GM12801 (cell line): ENCODE results near the gene FOXN1.

Source experiments
- CTCF ChIP-seq: IDR thresholded peaks from one replicate; pipeline ENCODE4 v1.5.1; 2011; ENCODE audit warnings: control low read depth; ENCODE audit not compliant: insufficient read length; ENCODE audit errors: extremely low read depth

The FOXN1 gene

GRCh38 chr17:28541439-28541838 lies 35.3 kb downstream of the FOXN1 start:
- TF ChIP-seq CTCF, result no peak

- TF ChIP-seq CTCF, result no peak
Measured at GRCh38 chr17:28544402-28545140, 38.4 kb downstream of the FOXN1 start.

GRCh38 chr17:28545141-28545503 lies 39.0 kb downstream of the FOXN1 start:
- no peak for TF ChIP-seq CTCF

GRCh38 chr17:28545787-28546415 lies 39.8 kb downstream of the FOXN1 start:
- TF ChIP-seq CTCF, result no peak

- TF ChIP-seq CTCF, result no peak
Measured at GRCh38 chr17:28547096-28547622, 41.0 kb downstream of the FOXN1 start.

- peak; percentile 12 for TF ChIP-seq CTCF
Measured at GRCh38 chr17:28547623-28548416, 41.7 kb downstream of the FOXN1 start.

GRCh38 chr17:28548417-28549130 lies 42.4 kb downstream of the FOXN1 start:
- no peak for TF ChIP-seq CTCF
